OCI-LY1 (cell line): ENCODE data around the gene HBS1L.

Experiments used
- H2AFZ ChIP-seq: fragments of 200-600 bp; sonication (generic), shearing (Covaris generic); 2 replicates; pipeline ENCODE4 v1.6.0; 2014; ENCODE audit warnings: antibody characterized with exemption, mild to moderate bottlenecking, low read length
- H3F3A ChIP-seq: fragments of 200-600 bp; sonication (generic), shearing (Covaris generic); 2 replicates; pipeline ENCODE4 v1.6.0; 2014; ENCODE audit warnings: mild to moderate bottlenecking, antibody characterized with exemption, low read length, moderate library complexity; ENCODE audit not compliant: insufficient read depth
- H3K27ac ChIP-seq: fragments of 200-600 bp; sonication (generic); 2 replicates; pipeline ENCODE4 v1.5.1; 2014; ENCODE audit warnings: low read length, mixed run types, mild to moderate bottlenecking, low read depth; ENCODE audit not compliant: poor library complexity, severe bottlenecking
- H3K27me3 ChIP-seq: fragments of 200-600 bp; sonication (generic); 2 replicates; pipeline ENCODE4 v1.6.0; 2014; ENCODE audit warnings: antibody characterized with exemption, mild to moderate bottlenecking, low read length, moderate library complexity; ENCODE audit not compliant: insufficient read depth
- H3K36me3 ChIP-seq: fragments of 200-600 bp; sonication (generic); 2 replicates; pipeline ENCODE4 v1.6.1; 2014; ENCODE audit warnings: mild to moderate bottlenecking, antibody characterized with exemption, low read length, moderate library complexity, mixed read lengths; ENCODE audit not compliant: insufficient read depth
- H3K4me1 ChIP-seq: fragments of 200-600 bp; sonication (generic); 2 replicates; pipeline ENCODE4 v1.5.1; 2014; ENCODE audit warnings: mild to moderate bottlenecking, low read length, moderate library complexity; ENCODE audit not compliant: insufficient read depth, severe bottlenecking
- H3K4me2 ChIP-seq: fragments of 200-600 bp; sonication (generic), shearing (Covaris generic); 2 replicates; pipeline ENCODE4 v1.6.1; 2014; ENCODE audit warnings: low read length
- H3K4me3 ChIP-seq: fragments of 200-600 bp; sonication (generic); 2 replicates; pipeline ENCODE4 v1.5.1; 2014; ENCODE audit warnings: low read length, low read depth, mild to moderate bottlenecking, mixed read lengths; ENCODE audit not compliant: poor library complexity, severe bottlenecking
- H3K79me2 ChIP-seq: fragments of 200-600 bp; shearing (Covaris generic); 2 replicates; pipeline ENCODE4 v1.6.1; 2016; ENCODE audit warnings: mixed run types, low read length, mixed read lengths; ENCODE audit not compliant: insufficient read depth
- H3K9ac ChIP-seq: fragments of 200-600 bp; sonication (generic), shearing (Covaris generic); 2 replicates; pipeline ENCODE4 v1.6.1; 2014; ENCODE audit warnings: mild to moderate bottlenecking, low read length, mixed read lengths
- H3K9me2 ChIP-seq: fragments of 200-600 bp; sonication (generic), shearing (Covaris generic); 2 replicates; pipeline ENCODE4 v1.6.1; 2014; ENCODE audit warnings: low read depth, mild to moderate bottlenecking, low read length, mixed read lengths
- H3K9me3 ChIP-seq: fragments of 200-600 bp; shearing (Covaris generic); 2 replicates; pipeline ENCODE4 v1.6.1; 2014; ENCODE audit warnings: low read length, mixed read lengths
- H4K20me1 ChIP-seq: fragments of 200-600 bp; sonication (generic), shearing (Covaris generic); 2 replicates; pipeline ENCODE4 v1.6.0; 2016; ENCODE audit warnings: mild to moderate bottlenecking, low read length; ENCODE audit not compliant: insufficient read depth
- CTCF ChIP-seq: fragments of 200-600 bp; sonication (generic), shearing (Covaris generic); IDR thresholded peaks from 2 replicates; pipeline ENCODE4 v1.5.1; 2017; ENCODE audit warnings: mild to moderate bottlenecking, antibody characterized with exemption, low read length, moderate library complexity, mixed read lengths
- EZH2 ChIP-seq: fragments of 200-600 bp; sonication (generic), shearing (Covaris generic); IDR thresholded peaks from 2 replicates; pipeline ENCODE4 v1.8.0; 2017; ENCODE audit warnings: borderline replicate concordance, mixed run types, mild to moderate bottlenecking, antibody characterized with exemption, low read length, moderate library complexity, mixed read lengths

The HBS1L gene

GRCh38 chr6:135097172-135097571 is 42.5 kb upstream of the HBS1L start:
- H3K36me3 ChIP-seq, result no peaks in the 10 kb centered on the region
- no peak overlapping the region for H3K4me3 ChIP-seq
- no peaks in the 10 kb centered on the region; the same call in 1 of the 2 replicates for H3F3A ChIP-seq
- no peaks in the 10 kb centered on the region for H3K79me2 ChIP-seq
- no peaks in the 10 kb centered on the region for H3K27me3 ChIP-seq
- no peaks in the 10 kb centered on the region for H3K9me3 ChIP-seq
- H2AFZ ChIP-seq, result no peak overlapping the region
- H3K4me2 ChIP-seq, result no peak overlapping the region
- H3K9ac ChIP-seq, result no peak overlapping the region
- H3K27ac ChIP-seq, result no peak overlapping the region
- no peak for TF ChIP-seq EZH2
- TF ChIP-seq CTCF, result no peak
- peaks cover 13% of the 10 kb centered on the region for H3K4me1 ChIP-seq
- no peaks in the 10 kb centered on the region for H3K9me2 ChIP-seq
- no peaks in the 10 kb centered on the region for H4K20me1 ChIP-seq

GRCh38 chr6:135096403-135097130 is 41.9 kb upstream of the HBS1L start:
- Histone ChIP-seq H4K20me1 (no peaks in the 10 kb centered on the region), H3K4me2 (no peak overlapping the region), H3K9me3 (no peaks in the 10 kb centered on the region), H3K36me3 (no peaks in the 10 kb centered on the region), H3K27me3 (no peaks in the 10 kb centered on the region), H3K9ac (no peak overlapping the region), H3F3A (no peaks in the 10 kb centered on the region; the same call in 1 of the 2 replicates), H3K9me2 (no peaks in the 10 kb centered on the region), H3K27ac (no peak overlapping the region), H2AFZ (no peak overlapping the region), H3K4me3 (no peak overlapping the region), H3K4me1 (peaks cover 7% of the 10 kb centered on the region), H3K79me2 (no peaks in the 10 kb centered on the region)
- TF ChIP-seq CTCF (no peak), EZH2 (no peak)

GRCh38 chr6:135095716-135096115 is 41.1 kb upstream of the HBS1L start:
- no peak for TF ChIP-seq EZH2
- no peak for TF ChIP-seq CTCF
- Histone ChIP-seq H3K4me2 (no peak overlapping the region), H3K9me2 (no peaks in the 10 kb centered on the region), H3K4me1 (peaks cover 1% of the 10 kb centered on the region), H3K36me3 (no peaks in the 10 kb centered on the region), H3K27me3 (no peaks in the 10 kb centered on the region), H3F3A (no peaks in the 10 kb centered on the region; the same call in 1 of the 2 replicates), H3K27ac (no peak overlapping the region), H3K4me3 (no peak overlapping the region), H3K9me3 (no peaks in the 10 kb centered on the region), H4K20me1 (no peaks in the 10 kb centered on the region), H3K79me2 (no peaks in the 10 kb centered on the region), H3K9ac (no peak overlapping the region), H2AFZ (no peak overlapping the region)
